ENCODE measurements around the gene DENND4A. TPM values are rescaled to one million over a fixed set of nuclear protein-coding genes. Genes with fewer than 3 reads are reported as not detected.
"Not testable (repeated sequence)": the region's sequence is repeated elsewhere in the genome, so short reads cannot be mapped to it uniquely, and the experiment has no call there.

The DENND4A gene
- total RNA-seq, 4 donors from 2014 or later = 27.1 to 75.3 (median 52.8) TPM

DNA sequence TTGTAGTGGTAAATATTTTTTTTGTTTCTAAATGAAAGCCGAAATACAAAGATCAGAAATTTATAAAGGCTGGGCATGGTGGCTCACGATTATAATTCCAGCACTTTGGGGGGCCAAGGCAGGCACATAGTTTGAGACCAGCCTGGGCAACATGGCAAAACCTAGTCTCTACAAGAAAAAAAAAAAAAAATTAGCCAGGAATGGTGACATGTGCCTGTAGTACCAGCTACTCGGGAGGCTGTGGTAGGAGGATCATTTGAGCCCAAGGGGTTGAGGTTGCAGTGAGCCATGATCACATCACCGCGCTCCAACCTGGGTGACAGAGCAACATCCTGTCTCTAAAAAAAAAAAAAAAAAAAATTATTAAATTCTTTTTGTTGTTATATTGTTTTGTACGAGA lies 6.9 kb downstream of the DENND4A start:
- Histone ChIP-seq H3K36me3 (no peaks in the 10 kb centered on the region), H3K9me3 (no peaks in the 10 kb centered on the region), H3K4me3 (no peak overlapping the region), H3K27ac (no peak overlapping the region), H3K27me3 (no peaks in the 10 kb centered on the region), H3K4me1 (no peaks in the 10 kb centered on the region)
- intact Hi-C loops (cut with DNase I; ENCODE audit: low total_unique reads) = no loop called here
- DNase-seq = no peak
- TF ChIP-seq, protein P1, sequence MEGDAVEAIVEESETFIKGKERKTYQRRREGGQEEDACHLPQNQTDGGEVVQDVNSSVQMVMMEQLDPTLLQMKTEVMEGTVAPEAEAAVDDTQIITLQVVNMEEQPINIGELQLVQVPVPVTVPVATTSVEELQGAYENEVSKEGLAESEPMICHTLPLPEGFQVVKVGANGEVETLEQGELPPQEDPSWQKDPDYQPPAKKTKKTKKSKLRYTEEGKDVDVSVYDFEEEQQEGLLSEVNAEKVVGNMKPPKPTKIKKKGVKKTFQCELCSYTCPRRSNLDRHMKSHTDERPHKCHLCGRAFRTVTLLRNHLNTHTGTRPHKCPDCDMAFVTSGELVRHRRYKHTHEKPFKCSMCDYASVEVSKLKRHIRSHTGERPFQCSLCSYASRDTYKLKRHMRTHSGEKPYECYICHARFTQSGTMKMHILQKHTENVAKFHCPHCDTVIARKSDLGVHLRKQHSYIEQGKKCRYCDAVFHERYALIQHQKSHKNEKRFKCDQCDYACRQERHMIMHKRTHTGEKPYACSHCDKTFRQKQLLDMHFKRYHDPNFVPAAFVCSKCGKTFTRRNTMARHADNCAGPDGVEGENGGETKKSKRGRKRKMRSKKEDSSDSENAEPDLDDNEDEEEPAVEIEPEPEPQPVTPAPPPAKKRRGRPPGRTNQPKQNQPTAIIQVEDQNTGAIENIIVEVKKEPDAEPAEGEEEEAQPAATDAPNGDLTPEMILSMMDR (IDR thresholded peaks at IDR 0.05) = no peak
- TF ChIP-seq POLR2A (IDR thresholded peaks at IDR 0.05) = no peak

DNA sequence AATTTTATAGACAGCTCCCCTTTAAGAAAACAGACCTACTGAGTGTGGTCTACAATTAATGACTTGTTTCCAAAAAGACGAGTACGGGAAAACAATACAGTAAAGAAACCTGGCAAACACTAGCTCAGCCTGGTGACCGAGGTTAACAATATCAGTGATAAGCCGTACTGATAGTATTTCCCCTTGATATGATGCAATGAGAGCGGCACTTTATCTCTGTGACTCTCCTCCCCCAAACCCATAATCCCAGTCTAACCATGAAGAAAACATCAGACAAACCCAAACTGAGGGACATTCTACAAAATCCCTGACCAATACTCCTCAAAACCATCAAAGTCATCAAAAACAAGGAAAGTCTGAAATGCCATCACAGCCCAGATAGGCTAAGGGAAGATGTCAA lies 8.2 kb downstream of the DENND4A start:
- H3K27me3 ChIP-seq = no peaks in the 10 kb centered on the region
- H3K9me3 ChIP-seq = no peaks in the 10 kb centered on the region
- H3K4me3 ChIP-seq = no peak overlapping the region
- intact Hi-C loops (cut with DNase I; ENCODE audit: low total_unique reads) = no loop called here
- TF ChIP-seq POLR2A (IDR thresholded peaks at IDR 0.05) = no peak
- TF ChIP-seq, protein P1 (IDR thresholded peaks at IDR 0.05) = no peak
- no peak overlapping the region for H3K27ac ChIP-seq
- H3K4me1 ChIP-seq = no peaks in the 10 kb centered on the region
- DNase-seq = no peak
- H3K36me3 ChIP-seq = no peaks in the 10 kb centered on the region

DNA sequence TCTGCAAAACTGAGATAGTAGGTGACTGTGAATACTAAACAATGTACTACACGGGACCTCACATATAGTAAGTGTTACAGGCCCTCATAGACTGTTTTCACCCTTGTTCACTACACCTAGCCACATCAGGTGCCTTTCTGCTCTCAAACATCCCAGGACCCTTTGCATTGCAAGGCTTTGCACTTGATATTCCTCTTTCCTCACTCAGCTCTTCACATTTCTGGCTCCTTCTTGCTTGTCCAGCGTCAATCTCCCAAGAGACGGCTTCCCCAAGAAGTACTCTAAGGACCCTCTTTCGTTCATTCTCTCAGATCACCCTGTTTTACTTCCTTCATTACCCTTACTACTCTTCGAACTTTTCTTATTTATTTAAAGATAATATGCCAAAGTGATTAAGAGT lies 10.0 kb downstream of the DENND4A start:
- no peak for DNase-seq
- TF ChIP-seq, protein P1 (IDR thresholded peaks at IDR 0.05) = no peak
- TF ChIP-seq POLR2A (IDR thresholded peaks at IDR 0.05) = no peak
- Histone ChIP-seq H3K4me3 (no peak overlapping the region), H3K27ac (no peak overlapping the region), H3K36me3 (no peaks in the 10 kb centered on the region), H3K4me1 (no peaks in the 10 kb centered on the region), H3K27me3 (no peaks in the 10 kb centered on the region), H3K9me3 (no peaks in the 10 kb centered on the region)
- intact Hi-C loops (cut with DNase I; ENCODE audit: low total_unique reads) = no loop called here

DNA sequence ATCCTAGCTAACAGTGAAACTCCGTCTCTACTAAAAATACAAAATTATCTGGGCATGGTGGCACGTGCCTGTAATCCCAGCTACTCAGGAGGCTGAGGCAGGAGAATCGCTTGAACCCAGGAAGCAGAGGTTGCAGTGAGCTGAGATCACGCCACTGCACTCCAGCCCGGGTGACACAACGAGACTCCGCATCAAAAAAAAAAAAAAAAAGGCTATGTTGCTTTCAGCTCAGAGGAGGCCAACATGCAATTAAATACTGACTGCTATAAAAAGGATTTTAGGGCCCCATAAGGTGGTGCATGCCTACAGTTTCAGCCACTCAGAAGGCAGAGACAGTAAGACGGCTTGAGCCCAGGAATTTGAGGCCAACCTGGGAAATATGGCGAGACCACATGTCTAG lies 13.4 kb downstream of the DENND4A start:
- intact Hi-C loops (cut with DNase I; ENCODE audit: low total_unique reads); H3K9me3 ChIP-seq; H3K4me3 ChIP-seq; DNase-seq; H3K4me1 ChIP-seq; H3K27ac ChIP-seq; H3K27me3 ChIP-seq; H3K36me3 ChIP-seq: not testable (repeated sequence)

DNA sequence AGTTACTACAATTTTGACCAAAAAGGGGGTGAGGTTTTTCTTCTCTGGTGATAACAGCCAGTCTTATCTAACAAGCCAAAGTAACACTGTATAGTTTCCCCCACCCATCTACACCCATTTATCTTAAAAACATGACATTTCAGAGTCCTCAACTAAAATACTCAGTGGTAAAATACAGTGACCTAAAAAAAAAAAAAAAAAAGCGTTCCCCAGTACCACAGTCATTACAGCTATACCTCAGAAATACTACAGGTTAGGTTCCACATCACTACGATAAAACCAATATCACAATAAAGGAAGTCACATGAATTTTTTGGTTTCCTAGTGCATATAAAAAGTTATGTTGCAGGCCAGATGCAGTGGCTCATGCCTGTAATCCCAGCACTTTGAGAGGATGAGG lies 13.8 kb downstream of the DENND4A start:
- no peak overlapping the region for H3K27ac ChIP-seq
- no peaks in the 10 kb centered on the region for H3K27me3 ChIP-seq
- H3K4me1 ChIP-seq = no peaks in the 10 kb centered on the region
- H3K36me3 ChIP-seq = no peaks in the 10 kb centered on the region
- no peaks in the 10 kb centered on the region for H3K9me3 ChIP-seq
- intact Hi-C loops (cut with DNase I; ENCODE audit: low total_unique reads) = no loop called here
- no peak overlapping the region for H3K4me3 ChIP-seq
- no peak for DNase-seq
- no peak for TF ChIP-seq POLR2A (IDR thresholded peaks at IDR 0.05)
- TF ChIP-seq, protein P1 (IDR thresholded peaks at IDR 0.05) = no peak

DNA sequence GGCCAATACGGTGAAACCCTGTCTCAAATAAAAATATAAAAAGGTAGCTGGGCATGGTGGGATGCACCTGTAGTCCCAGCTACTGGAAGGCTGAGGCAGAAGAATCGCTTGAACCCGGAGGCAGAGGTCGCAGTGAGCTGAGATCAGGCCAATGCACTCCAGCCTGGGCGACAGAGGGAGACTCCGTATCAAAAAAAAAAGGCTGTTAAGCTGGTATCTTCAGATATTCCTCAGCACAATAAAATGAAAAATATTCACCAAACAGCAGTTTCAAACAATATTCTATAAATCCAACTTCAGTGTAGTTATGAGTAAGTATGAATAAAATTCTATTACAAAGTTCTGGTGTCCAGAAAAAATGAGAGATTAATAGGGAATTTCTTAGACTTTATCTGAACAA lies 14.2 kb downstream of the DENND4A start:
- Histone ChIP-seq H3K4me3 (no peak overlapping the region), H3K27me3 (no peaks in the 10 kb centered on the region), H3K36me3 (no peaks in the 10 kb centered on the region), H3K9me3 (no peaks in the 10 kb centered on the region), H3K4me1 (no peaks in the 10 kb centered on the region), H3K27ac (no peak overlapping the region)
- no peak for DNase-seq
- intact Hi-C loops (cut with DNase I; ENCODE audit: low total_unique reads) = no loop called here
- TF ChIP-seq, protein P1 (IDR thresholded peaks at IDR 0.05) = no peak
- TF ChIP-seq POLR2A (IDR thresholded peaks at IDR 0.05) = no peak

Data from uterus (tissue), 4 donors.